K562 (cell line): ENCODE data around the gene GABRE. TPM values are rescaled to one million over a fixed set of nuclear protein-coding genes. Genes with fewer than 3 reads are reported as not detected.

Source experiments
- ATF1 ChIP-seq, 2 experiments: fragments of 450-650 bp in 1 of 2; IDR thresholded peaks; 2 replicates each; pipeline ENCODE4 v1.6.1; 2016; ENCODE audit warnings: missing compliant biosample characterization in 1 of 2, missing genetic modification characterization in 1 of 2
- HNRNPUL1 ChIP-seq: fragments of 200-400 bp; formaldehyde crosslinking; IDR thresholded peaks from 2 replicates; pipeline ENCODE4 v1.6.1; 2017; ENCODE audit warnings: low read length
- HOXB6 ChIP-seq: fragments of 250-450 bp; sonication (Bioruptor Pico); IDR thresholded peaks from 2 replicates; pipeline ENCODE4 v1.5.1; 2022; ENCODE audit warnings: mild to moderate bottlenecking, borderline replicate concordance
- JUNB ChIP-seq: fragments of 450-650 bp; formaldehyde crosslinking; conservative IDR thresholded peaks from 2 replicates; pipeline ENCODE4 v1.4.0; 2020; ENCODE audit warnings: mild to moderate bottlenecking
- MAFG ChIP-seq: fragments of 450-650 bp; conservative IDR thresholded peaks from 2 replicates; pipeline ENCODE4 v1.6.1; 2016; ENCODE audit warnings: missing genetic modification characterization, missing compliant biosample characterization
- MCM2 ChIP-seq: fragments of 450-650 bp; IDR thresholded peaks from 2 replicates; pipeline ENCODE4 v1.6.1; 2017; ENCODE audit warnings: low read depth, mild to moderate bottlenecking
- NFATC3 ChIP-seq: fragments of 450-650 bp; IDR thresholded peaks from 2 replicates; pipeline ENCODE4 v1.6.1; 2017; ENCODE audit warnings: mild to moderate bottlenecking
- PCBP2 ChIP-seq: fragments of 200-400 bp; formaldehyde crosslinking; IDR thresholded peaks from 2 replicates; pipeline ENCODE4 v1.6.1; 2018; ENCODE audit warnings: low read length, low read depth, mild to moderate bottlenecking, moderate library complexity; ENCODE audit not compliant: poor library complexity, severe bottlenecking
- RAD21 ChIP-seq, 2 experiments: fragments of 250-450 bp in 1 of 2; fragments of 450-650 bp in 1 of 2; sonication (Bioruptor Pico) in 1 of 2; formaldehyde crosslinking in 1 of 2; IDR thresholded peaks in 1 of 2; conservative IDR thresholded peaks in 1 of 2; 2 replicates each; pipeline versions ENCODE4 v1.4.0 to v1.8.0; 2020 to 2022; ENCODE audit warnings: mild to moderate bottlenecking in 2 of 2, moderate library complexity in 1 of 2
- RBBP5 ChIP-seq: fragments of 200-600 bp; sonication (generic); IDR thresholded peaks from 2 replicates; pipeline ENCODE4 v1.6.1; 2012; ENCODE audit warnings: borderline replicate concordance, mild to moderate bottlenecking, low read length, control low read depth, inconsistent platforms; ENCODE audit not compliant: insufficient read depth, poor library complexity, severe bottlenecking
- TAF9B ChIP-seq: fragments of 450-650 bp; IDR thresholded peaks from 2 replicates; pipeline ENCODE4 v1.6.1; 2018; ENCODE audit warnings: mild to moderate bottlenecking; ENCODE audit not compliant: partially characterized antibody
- THRAP3 ChIP-seq: fragments of 450-650 bp; IDR thresholded peaks from 2 replicates; pipeline ENCODE4 v1.6.1; 2016; ENCODE audit warnings: mild to moderate bottlenecking, inconsistent platforms, borderline replicate concordance
- UBTF ChIP-seq, 2 experiments: IDR thresholded peaks; 2 replicates each; pipeline ENCODE4 v1.6.1; 2012; ENCODE audit warnings: improper control_type of control experiment in 2 of 2, low read depth in 2 of 2, low read length in 2 of 2, borderline replicate concordance in 1 of 2
- XRCC5 ChIP-seq: fragments of 200-400 bp; formaldehyde crosslinking; IDR thresholded peaks from 2 replicates; pipeline ENCODE4 v1.6.1; 2017; ENCODE audit warnings: low read depth, mild to moderate bottlenecking, low read length
- YY1 ChIP-seq, 3 experiments: IDR thresholded peaks; 2 replicates each; pipeline ENCODE4 v1.6.1; 2011; ENCODE audit warnings: low read length in 2 of 3, mild to moderate bottlenecking in 2 of 3, moderate library complexity in 2 of 3, borderline replicate concordance in 1 of 3, control low read depth in 1 of 3, low read depth in 1 of 3; ENCODE audit not compliant: insufficient read depth in 3 of 3, insufficient replicate concordance in 2 of 3, control insufficient read depth in 1 of 3, insufficient read length in 1 of 3; ENCODE audit errors: extremely low read depth in 1 of 3
- ZNF133 ChIP-seq: fragments of 250-450 bp; sonication (Bioruptor Pico); IDR thresholded peaks from 2 replicates; pipeline ENCODE4 v1.4.0; 2020; ENCODE audit warnings: mild to moderate bottlenecking
- polyA plus RNA-seq, 8 experiments: library from polyadenylated mRNA; depleted of rRNA in 4 of 8; stranded (reverse) in 5 of 8; unstranded in 3 of 8; fragments of >200 nt; fragmentation: Nextera tagmentation in 2 of 8; fragmentation: Illumina TruSeq in 1 of 8; extraction: Ambion mirVana in 2 of 8; extraction: Trizol in 1 of 8; gene quantifications; 2 replicates each; pipeline versions ENCODE4 v1.2.1 to v1.2.3, GENCODE V29; 2011 to 2014; ENCODE audit warnings: inconsistent platforms in 1 of 8, missing spikeins in 1 of 8
- total RNA-seq, 7 experiments: library from RNA; depleted of rRNA in 6 of 7; stranded (reverse); fragments of >200 nt in 6 of 7; fragmentation: Illumina TruSeq in 2 of 7; extraction: Trizol in 2 of 7; gene quantifications; 2 replicates each; pipeline versions ENCODE4 v1.2.1 to v1.2.3, GENCODE V29; 2011 to 2021; ENCODE audit warnings: low replicate concordance in 1 of 7
- TF ChIP-seq, protein P1 (sequence below): sonication (generic); formaldehyde crosslinking; IDR thresholded peaks from 2 replicates; pipeline ENCODE4 v1.9.0; 2022; ENCODE audit warnings: mild to moderate bottlenecking, missing genetic modification reagents
- TF ChIP-seq, protein P2 (sequence below): fragments of 250-450 bp; sonication (Bioruptor Pico); IDR thresholded peaks from 2 replicates; pipeline ENCODE4 v1.5.0; 2020; ENCODE audit warnings: mild to moderate bottlenecking
- TF ChIP-seq, protein P3 (sequence below): fragments of 450-650 bp; IDR thresholded peaks from 2 replicates; pipeline ENCODE4 v1.6.1; 2014; ENCODE audit warnings: low read depth, mild to moderate bottlenecking, moderate library complexity, borderline replicate concordance

Gene GABRE
- total and polyA plus RNA-seq, 9 of the 15 experiments (the other 6 are each of a cell fraction or from before 2014, with no cell fraction given): 23.1 to 456 (median 148) TPM

GRCh38 chrX:151985955-151986354, 11.5 kb upstream of the GABRE start (continued):
- no peak for TF ChIP-seq JUNB
- TF ChIP-seq XRCC5: no peak
- no peak for TF ChIP-seq THRAP3
- no peak for TF ChIP-seq PCBP2
- no peak for TF ChIP-seq HOXB6 (CRISPR knock-in tag)
- TF ChIP-seq NFATC3: no peak
- TF ChIP-seq RAD21 (CRISPR knock-in tag; conservative IDR thresholded peaks at IDR 0.05 in 1 of 2, IDR thresholded peaks at IDR 0.05 in 1 of 2): no peak
- TF ChIP-seq, protein P1, sequence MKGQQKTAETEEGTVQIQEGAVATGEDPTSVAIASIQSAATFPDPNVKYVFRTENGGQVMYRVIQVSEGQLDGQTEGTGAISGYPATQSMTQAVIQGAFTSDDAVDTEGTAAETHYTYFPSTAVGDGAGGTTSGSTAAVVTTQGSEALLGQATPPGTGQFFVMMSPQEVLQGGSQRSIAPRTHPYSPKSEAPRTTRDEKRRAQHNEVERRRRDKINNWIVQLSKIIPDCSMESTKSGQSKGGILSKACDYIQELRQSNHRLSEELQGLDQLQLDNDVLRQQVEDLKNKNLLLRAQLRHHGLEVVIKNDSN (CRISPR knock-in tag): no peak
- TF ChIP-seq YY1 (IDR thresholded peaks at IDR 0.05; ENCODE audit: borderline replicate concordance in 1 of 3, control insufficient read depth in 1 of 3, extremely low read depth in 1 of 3, insufficient read depth in 3 of 3, insufficient read length in 1 of 3, insufficient replicate concordance in 2 of 3, low read depth in 1 of 3, low read length in 2 of 3): peak in 1 of 3 experiments; percentile 6
- TF ChIP-seq, protein P2, sequence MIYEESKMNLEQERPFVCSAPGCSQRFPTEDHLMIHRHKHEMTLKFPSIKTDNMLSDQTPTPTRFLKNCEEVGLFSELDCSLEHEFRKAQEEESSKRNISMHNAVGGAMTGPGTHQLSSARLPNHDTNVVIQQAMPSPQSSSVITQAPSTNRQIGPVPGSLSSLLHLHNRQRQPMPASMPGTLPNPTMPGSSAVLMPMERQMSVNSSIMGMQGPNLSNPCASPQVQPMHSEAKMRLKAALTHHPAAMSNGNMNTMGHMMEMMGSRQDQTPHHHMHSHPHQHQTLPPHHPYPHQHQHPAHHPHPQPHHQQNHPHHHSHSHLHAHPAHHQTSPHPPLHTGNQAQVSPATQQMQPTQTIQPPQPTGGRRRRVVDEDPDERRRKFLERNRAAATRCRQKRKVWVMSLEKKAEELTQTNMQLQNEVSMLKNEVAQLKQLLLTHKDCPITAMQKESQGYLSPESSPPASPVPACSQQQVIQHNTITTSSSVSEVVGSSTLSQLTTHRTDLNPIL: no peak
- TF ChIP-seq HNRNPUL1: no peak
- TF ChIP-seq UBTF (IDR thresholded peaks at IDR 0.05; ENCODE audit: borderline replicate concordance in 1 of 2, low read depth in 2 of 2, low read length in 2 of 2): no peak
- TF ChIP-seq ZNF133 (CRISPR knock-in tag): no peak
- TF ChIP-seq RBBP5: peak; percentile 25
- TF ChIP-seq MAFG (tag): 0 out of 2 replicates have a peak, but pooled peaks have one; percentile 8
- TF ChIP-seq TAF9B: no peak
- TF ChIP-seq, protein P3, sequence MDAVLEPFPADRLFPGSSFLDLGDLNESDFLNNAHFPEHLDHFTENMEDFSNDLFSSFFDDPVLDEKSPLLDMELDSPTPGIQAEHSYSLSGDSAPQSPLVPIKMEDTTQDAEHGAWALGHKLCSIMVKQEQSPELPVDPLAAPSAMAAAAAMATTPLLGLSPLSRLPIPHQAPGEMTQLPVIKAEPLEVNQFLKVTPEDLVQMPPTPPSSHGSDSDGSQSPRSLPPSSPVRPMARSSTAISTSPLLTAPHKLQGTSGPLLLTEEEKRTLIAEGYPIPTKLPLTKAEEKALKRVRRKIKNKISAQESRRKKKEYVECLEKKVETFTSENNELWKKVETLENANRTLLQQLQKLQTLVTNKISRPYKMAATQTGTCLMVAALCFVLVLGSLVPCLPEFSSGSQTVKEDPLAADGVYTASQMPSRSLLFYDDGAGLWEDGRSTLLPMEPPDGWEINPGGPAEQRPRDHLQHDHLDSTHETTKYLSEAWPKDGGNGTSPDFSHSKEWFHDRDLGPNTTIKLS: no peak
- no peak for TF ChIP-seq MCM2
- no peak for TF ChIP-seq ATF1 (CRISPR knock-in tag; IDR thresholded peaks at IDR 0.05)
- peak; percentile 19; the same call in 1 of the 2 replicates for TF ChIP-seq ATF1 (tag; IDR thresholded peaks at IDR 0.05)
